Measurements from ENCODE around the gene ZC3H12A. TPM values are rescaled to one million over a fixed set of nuclear protein-coding genes. Genes with fewer than 3 reads are reported as not detected.

Gene ZC3H12A
- total and polyA plus RNA-seq, 4 donors = 19.1 to 125 (median 33.7) TPM

GRCh38 chr1:37438869-37439343 lies 35.5 kb upstream of the ZC3H12A start:
- DNase-seq (no peak), ATAC-seq (ENCODE audit: insufficient read depth, low FRiP score) (no peak)
- Histone ChIP-seq H3K36me3 (ENCODE audit: control insufficient read depth in 4 of 4, insufficient read depth in 4 of 4, low read length in 4 of 4) (no peaks in the 10 kb centered on the region), H3K4me3 (no peak overlapping the region), H3K27ac (ENCODE audit: low read depth in 1 of 2, low read length in 1 of 2) (no peak overlapping the region), H3K4me1 (ENCODE audit: control insufficient read depth in 5 of 5, insufficient read depth in 5 of 5, low read length in 5 of 5) (no peaks in the 10 kb centered on the region), H3K9ac (ENCODE audit: insufficient read depth in 1 of 2, low read length in 2 of 2) (no peak overlapping the region), H3K27me3 (ENCODE audit: control insufficient read depth in 3 of 3, insufficient read depth in 3 of 3, low read length in 2 of 3) (peaks cover 0 to 4% (median 4%) of the 10 kb centered on the region in 3 donors), H3K9me3 (ENCODE audit: control insufficient read depth in 4 of 4, insufficient read depth in 3 of 4, low read length in 3 of 4) (no peaks in the 10 kb centered on the region)
- WGBS, 2 donors = 43 to 54% methylated on average over 4 of the region's 4 CpGs
- TF ChIP-seq CTCF (IDR thresholded peaks at IDR 0.05; ENCODE audit: control extremely low read depth, extremely low read depth) = no peak

- Histone ChIP-seq H3K27ac (ENCODE audit: low read depth in 1 of 2, low read length in 1 of 2) (no peak overlapping the region), H3K9ac (ENCODE audit: insufficient read depth in 1 of 2, low read length in 2 of 2) (no peak overlapping the region), H3K4me3 (no peak overlapping the region), H3K4me1 (ENCODE audit: control insufficient read depth in 5 of 5, insufficient read depth in 5 of 5, low read length in 5 of 5) (no peaks in the 10 kb centered on the region), H3K36me3 (ENCODE audit: control insufficient read depth in 4 of 4, insufficient read depth in 4 of 4, low read length in 4 of 4) (no peaks in the 10 kb centered on the region), H3K27me3 (ENCODE audit: control insufficient read depth in 3 of 3, insufficient read depth in 3 of 3, low read length in 2 of 3) (peaks cover 0 to 6% (median 4%) of the 10 kb centered on the region in 3 donors), H3K9me3 (ENCODE audit: control insufficient read depth in 4 of 4, insufficient read depth in 3 of 4, low read length in 3 of 4) (no peaks in the 10 kb centered on the region)
- 43 to 58% methylated on average over 2 of the region's 2 CpGs for WGBS, 2 donors
- ATAC-seq (ENCODE audit: insufficient read depth, low FRiP score) (no peak), DNase-seq (no peak)
- no peak for TF ChIP-seq CTCF (IDR thresholded peaks at IDR 0.05; ENCODE audit: control extremely low read depth, extremely low read depth)
Observed at GRCh38 chr1:37439349-37439995, 34.9 kb upstream of the ZC3H12A start.

- TF ChIP-seq CTCF (IDR thresholded peaks at IDR 0.05; ENCODE audit: control extremely low read depth, extremely low read depth) = no peak
- 84 to 85% methylated on average over 10 of the region's 10 CpGs for WGBS, 2 donors
- ATAC-seq (ENCODE audit: insufficient read depth, low FRiP score) (no peak), DNase-seq (no peak)
- Histone ChIP-seq H3K27ac (ENCODE audit: low read depth in 1 of 2, low read length in 1 of 2) (no peak overlapping the region), H3K36me3 (ENCODE audit: control insufficient read depth in 4 of 4, insufficient read depth in 4 of 4, low read length in 4 of 4) (no peaks in the 10 kb centered on the region), H3K4me3 (no peak overlapping the region), H3K27me3 (ENCODE audit: control insufficient read depth in 3 of 3, insufficient read depth in 3 of 3, low read length in 2 of 3) (peaks cover 0 to 6% (median 4%) of the 10 kb centered on the region in 3 donors), H3K9me3 (ENCODE audit: control insufficient read depth in 4 of 4, insufficient read depth in 3 of 4, low read length in 3 of 4) (no peaks in the 10 kb centered on the region), H3K4me1 (ENCODE audit: control insufficient read depth in 5 of 5, insufficient read depth in 5 of 5, low read length in 5 of 5) (peaks cover 0 to 1% (median 0%) of the 10 kb centered on the region in 5 donors), H3K9ac (ENCODE audit: insufficient read depth in 1 of 2, low read length in 2 of 2) (no peak overlapping the region)
Observed at GRCh38 chr1:37441490-37441889, 32.9 kb upstream of the ZC3H12A start.
